ENCODE results near the gene KRTAP3-3. TPM values are rescaled to one million over a fixed set of nuclear protein-coding genes. Genes with fewer than 3 reads are reported as not detected.

KRTAP3-3 gene
- total RNA-seq (2022; extraction: Qiagen RNA extraction; ENCODE audit: low read depth), result not detected in 5 replicates

GRCh38 chr17:40993839-40994238, at the start of gene KRTAP3-3:
Gene KRTAP3-3 (minus strand): TSS chr17:40994164. CDS start chr17:40994097, 67 bp downstream.

GRCh38 chr17:41040783-41041571, 47.0 kb upstream of the KRTAP3-3 start, which contains the start of gene KRTAP1-1:
Gene KRTAP1-1 (minus strand): TSS chr17:41041450. CDS start chr17:41041397, 53 bp downstream.

GRCh38 chr17:41034346-41034935, 40.5 kb upstream of the KRTAP3-3 start, which contains the start of gene KRTAP1-3:
Gene KRTAP1-3 (minus strand): TSS chr17:41034874. CDS start chr17:41034821, 53 bp downstream.

GRCh38 chr17:41029633-41030245, 35.8 kb upstream of the KRTAP3-3 start, which contains the start of gene KRTAP1-4:
Gene KRTAP1-4 (minus strand): TSS chr17:41030195. CDS start chr17:41030078, 117 bp downstream.

GRCh38 chr17:41026715-41027471, 32.9 kb upstream of the KRTAP3-3 start, which contains the start of gene KRTAP1-5:
Gene KRTAP1-5 (minus strand): TSS chr17:41027208. CDS start chr17:41027155, 53 bp downstream.

GRCh38 chr17:41008811-41009210, 14.8 kb upstream of the KRTAP3-3 start, which contains the start of gene KRTAP3-1:
Gene KRTAP3-1 (minus strand): TSS chr17:41009128. CDS start chr17:41009074, 54 bp downstream.

GRCh38 chr17:40999563-40999962, 5.6 kb upstream of the KRTAP3-3 start, which contains the start of gene KRTAP3-2:
Gene KRTAP3-2 (minus strand): TSS chr17:40999906. CDS start chr17:40999853, 53 bp downstream.

GRCh38 chr17:40984226-40984625, 9.7 kb downstream of the KRTAP3-3 start, which contains the start of gene KRT40:
Gene KRT40 (minus strand): TSS chr17:40984326. CDS start chr17:40984273, 53 bp downstream.

GRCh38 chr17:40966848-40967247, 27.1 kb downstream of the KRTAP3-3 start, which contains the start of gene KRT39:
Gene KRT39 (minus strand): TSS chr17:40966948. CDS start chr17:40966856, 92 bp downstream.

Other genes with a start within 250 kb of the KRTAP3-3 start
- not detected in 5 replicates for gene KRT25, start 238.8 kb downstream of the KRTAP3-3 start, total RNA-seq (2022; extraction: Qiagen RNA extraction; ENCODE audit: low read depth)
- gene KRT26, start 222.0 kb downstream of the KRTAP3-3 start, total RNA-seq (2022; extraction: Qiagen RNA extraction; ENCODE audit: low read depth), result not detected in 5 replicates
- gene KRT27, start 211.6 kb downstream of the KRTAP3-3 start, total RNA-seq (2022; extraction: Qiagen RNA extraction; ENCODE audit: low read depth), result not detected in 5 replicates
- not detected in 5 replicates for gene KRT28, start 194.2 kb downstream of the KRTAP3-3 start, total RNA-seq (2022; extraction: Qiagen RNA extraction; ENCODE audit: low read depth)
- 93.1 to 121 TPM (median 103 TPM) in 5 replicates for gene KRT10, start 171.6 kb downstream of the KRTAP3-3 start, total RNA-seq (2022; extraction: Qiagen RNA extraction; ENCODE audit: low read depth)
- not detected in 5 replicates for gene KRT12, start 126.9 kb downstream of the KRTAP3-3 start, total RNA-seq (2022; extraction: Qiagen RNA extraction; ENCODE audit: low read depth)
- 0.10 to 0.53 TPM (median 0.27 TPM) in 5 replicates for gene KRT20, start 108.9 kb downstream of the KRTAP3-3 start, total RNA-seq (2022; extraction: Qiagen RNA extraction; ENCODE audit: low read depth)
- gene KRT23, start 56.5 kb downstream of the KRTAP3-3 start, total RNA-seq (2022; extraction: Qiagen RNA extraction; ENCODE audit: low read depth), result 0.14 to 0.19 TPM in 2 of 5 replicates, not detected in the others
- not detected in 5 replicates for gene KRT39, start 27.2 kb downstream of the KRTAP3-3 start, total RNA-seq (2022; extraction: Qiagen RNA extraction; ENCODE audit: low read depth)
- not detected in 5 replicates for gene KRT40, start 9.8 kb downstream of the KRTAP3-3 start, total RNA-seq (2022; extraction: Qiagen RNA extraction; ENCODE audit: low read depth)
- gene KRTAP3-2, start 5.7 kb upstream of the KRTAP3-3 start, total RNA-seq (2022; extraction: Qiagen RNA extraction; ENCODE audit: low read depth), result 0.28 to 0.34 TPM (median 0.31 TPM) in 3 of 5 replicates, not detected in the others
- gene KRTAP3-1, start 15.0 kb upstream of the KRTAP3-3 start, total RNA-seq (2022; extraction: Qiagen RNA extraction; ENCODE audit: low read depth), result not detected in 5 replicates
- gene KRTAP1-5, start 33.0 kb upstream of the KRTAP3-3 start, total RNA-seq (2022; extraction: Qiagen RNA extraction; ENCODE audit: low read depth), result not detected in 5 replicates
- not detected in 5 replicates for gene KRTAP1-4, start 36.0 kb upstream of the KRTAP3-3 start, total RNA-seq (2022; extraction: Qiagen RNA extraction; ENCODE audit: low read depth)
- 0.15 TPM in 1 of 5 replicates, not detected in the others for gene KRTAP1-3, start 40.7 kb upstream of the KRTAP3-3 start, total RNA-seq (2022; extraction: Qiagen RNA extraction; ENCODE audit: low read depth)
- not detected in 5 replicates for gene KRTAP1-1, start 47.3 kb upstream of the KRTAP3-3 start, total RNA-seq (2022; extraction: Qiagen RNA extraction; ENCODE audit: low read depth)
- gene KRTAP2-1, start 53.2 kb upstream of the KRTAP3-3 start, total RNA-seq (2022; extraction: Qiagen RNA extraction; ENCODE audit: low read depth), result not detected in 5 replicates
- gene KRTAP2-2, start 61.1 kb upstream of the KRTAP3-3 start, total RNA-seq (2022; extraction: Qiagen RNA extraction; ENCODE audit: low read depth), result not detected in 5 replicates
- not detected in 5 replicates for gene KRTAP2-3, start 66.0 kb upstream of the KRTAP3-3 start, total RNA-seq (2022; extraction: Qiagen RNA extraction; ENCODE audit: low read depth)
- gene KRTAP2-4, start 71.7 kb upstream of the KRTAP3-3 start, total RNA-seq (2022; extraction: Qiagen RNA extraction; ENCODE audit: low read depth), result not detected in 5 replicates
- gene KRTAP4-7, start 90.0 kb upstream of the KRTAP3-3 start, total RNA-seq (2022; extraction: Qiagen RNA extraction; ENCODE audit: low read depth), result not detected in 5 replicates
- gene KRTAP4-8, start 104.0 kb upstream of the KRTAP3-3 start, total RNA-seq (2022; extraction: Qiagen RNA extraction; ENCODE audit: low read depth), result not detected in 5 replicates
- not detected in 5 replicates for gene KRTAP4-16, start 108.0 kb upstream of the KRTAP3-3 start, total RNA-seq (2022; extraction: Qiagen RNA extraction; ENCODE audit: low read depth)
- gene KRTAP4-9, start 111.2 kb upstream of the KRTAP3-3 start, total RNA-seq (2022; extraction: Qiagen RNA extraction; ENCODE audit: low read depth), result not detected in 5 replicates
- not detected in 5 replicates for gene KRTAP4-11, start 124.2 kb upstream of the KRTAP3-3 start, total RNA-seq (2022; extraction: Qiagen RNA extraction; ENCODE audit: low read depth)
- gene KRTAP4-12, start 130.0 kb upstream of the KRTAP3-3 start, total RNA-seq (2022; extraction: Qiagen RNA extraction; ENCODE audit: low read depth), result not detected in 5 replicates
- gene KRTAP4-6, start 146.4 kb upstream of the KRTAP3-3 start, total RNA-seq (2022; extraction: Qiagen RNA extraction; ENCODE audit: low read depth), result not detected in 5 replicates
- not detected in 5 replicates for gene KRTAP4-5, start 155.7 kb upstream of the KRTAP3-3 start, total RNA-seq (2022; extraction: Qiagen RNA extraction; ENCODE audit: low read depth)
- gene KRTAP4-4, start 166.6 kb upstream of the KRTAP3-3 start, total RNA-seq (2022; extraction: Qiagen RNA extraction; ENCODE audit: low read depth), result not detected in 5 replicates
- not detected in 5 replicates for gene KRTAP4-3, start 174.1 kb upstream of the KRTAP3-3 start, total RNA-seq (2022; extraction: Qiagen RNA extraction; ENCODE audit: low read depth)
- gene KRTAP4-2, start 184.1 kb upstream of the KRTAP3-3 start, total RNA-seq (2022; extraction: Qiagen RNA extraction; ENCODE audit: low read depth), result not detected in 5 replicates
- 0.20 to 0.22 TPM in 2 of 5 replicates, not detected in the others for gene KRTAP4-1, start 190.7 kb upstream of the KRTAP3-3 start, total RNA-seq (2022; extraction: Qiagen RNA extraction; ENCODE audit: low read depth)
- not detected in 5 replicates for gene KRTAP9-1, start 195.7 kb upstream of the KRTAP3-3 start, total RNA-seq (2022; extraction: Qiagen RNA extraction; ENCODE audit: low read depth)
- gene KRTAP9-2, start 232.5 kb upstream of the KRTAP3-3 start, total RNA-seq (2022; extraction: Qiagen RNA extraction; ENCODE audit: low read depth), result not detected in 5 replicates
- not detected in 5 replicates for gene KRTAP9-3, start 238.3 kb upstream of the KRTAP3-3 start, total RNA-seq (2022; extraction: Qiagen RNA extraction; ENCODE audit: low read depth)
- not detected in 5 replicates for gene KRTAP9-8, start 243.8 kb upstream of the KRTAP3-3 start, total RNA-seq (2022; extraction: Qiagen RNA extraction; ENCODE audit: low read depth)

Data from A549 treated with GW870086 at 1 μM for 4 hours (cell line).